Smooth muscle cell of the brain vasculature (primary cell): ENCODE data around the gene CLEC7A.

ENCODE experiments used
- DNase-seq: peaks from one replicate; pipeline ENCODE4 v3.0.0-alpha.2; 2012; ENCODE audit warnings: low read depth, low spot score

Gene CLEC7A

DNA sequence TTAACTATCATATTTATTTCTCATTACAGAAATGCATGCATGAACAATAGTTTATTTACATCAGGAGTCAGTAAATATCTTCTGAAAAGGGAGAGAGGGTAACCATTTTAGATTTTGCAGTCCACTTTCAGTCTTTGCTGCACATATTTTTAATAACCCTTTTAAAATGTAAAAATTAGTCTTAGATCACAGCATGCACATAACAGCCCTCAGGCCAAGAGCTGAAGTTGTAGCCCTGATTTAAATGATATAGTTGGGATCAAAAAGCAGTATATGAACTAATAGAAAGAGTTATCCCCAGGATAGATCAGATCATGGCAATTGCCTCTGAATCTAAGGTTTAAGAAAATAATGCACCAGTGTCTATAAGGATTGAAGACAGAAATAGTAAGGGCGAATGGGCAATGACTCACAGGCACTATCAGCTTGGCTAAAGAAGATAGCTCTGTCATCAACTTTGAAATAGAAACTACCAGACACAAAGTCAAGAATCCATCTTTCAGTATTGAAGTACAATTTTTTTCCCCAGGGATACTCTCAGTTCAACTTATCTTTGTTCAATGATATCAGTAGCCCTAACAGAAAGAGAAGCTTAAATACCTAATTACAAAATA is 13.1 kb upstream of the CLEC7A start:
- no peak for DNase-seq

DNA sequence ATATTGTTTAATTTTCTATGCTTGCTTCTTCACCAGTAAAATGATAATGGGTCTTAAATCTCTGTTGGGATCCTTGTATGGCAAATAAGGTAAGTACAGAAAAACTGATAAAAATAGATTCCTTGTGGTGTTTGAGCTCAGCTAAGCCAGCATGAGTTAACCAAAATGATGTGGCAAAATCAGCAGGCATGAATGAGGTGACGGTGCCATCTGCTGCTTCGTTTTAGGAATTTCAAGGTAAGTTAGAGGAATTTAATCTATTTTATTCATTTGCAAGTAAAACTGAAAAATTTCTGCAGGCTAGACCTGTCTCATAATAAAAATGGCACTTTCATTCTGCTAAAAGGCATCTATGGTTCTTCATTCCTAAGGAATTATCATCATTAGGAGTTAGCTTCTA is 10.0 kb upstream of the CLEC7A start:
- DNase-seq = peak; percentile 24

DNA sequence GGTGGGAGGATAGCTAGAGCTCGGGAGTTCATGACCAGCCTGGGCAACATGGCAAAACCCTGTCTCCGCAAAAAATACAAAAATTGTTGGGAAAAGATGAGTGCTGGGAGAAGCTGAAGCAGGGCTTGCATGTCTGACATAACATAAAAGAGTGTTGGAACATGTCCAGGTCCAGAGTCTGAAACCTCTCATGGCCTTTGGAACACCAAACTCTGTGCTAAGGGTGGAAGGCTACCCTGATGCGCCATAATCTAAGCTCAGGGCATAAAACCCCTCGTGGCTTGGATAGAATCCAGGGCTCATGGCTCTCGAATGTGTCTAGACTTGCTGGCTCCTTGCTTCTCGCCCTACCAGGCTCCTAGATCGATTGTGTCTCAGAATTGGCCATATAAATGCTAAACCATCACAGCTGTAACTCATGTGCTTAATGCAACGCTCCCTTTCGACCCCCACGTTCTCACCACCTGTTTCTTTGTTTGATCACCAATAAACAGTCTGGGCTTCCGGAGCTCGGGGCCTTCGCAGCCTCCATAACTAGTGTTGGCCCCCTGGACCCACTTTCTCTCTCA is 6.7 kb upstream of the CLEC7A start:
- DNase-seq = no peak

DNA sequence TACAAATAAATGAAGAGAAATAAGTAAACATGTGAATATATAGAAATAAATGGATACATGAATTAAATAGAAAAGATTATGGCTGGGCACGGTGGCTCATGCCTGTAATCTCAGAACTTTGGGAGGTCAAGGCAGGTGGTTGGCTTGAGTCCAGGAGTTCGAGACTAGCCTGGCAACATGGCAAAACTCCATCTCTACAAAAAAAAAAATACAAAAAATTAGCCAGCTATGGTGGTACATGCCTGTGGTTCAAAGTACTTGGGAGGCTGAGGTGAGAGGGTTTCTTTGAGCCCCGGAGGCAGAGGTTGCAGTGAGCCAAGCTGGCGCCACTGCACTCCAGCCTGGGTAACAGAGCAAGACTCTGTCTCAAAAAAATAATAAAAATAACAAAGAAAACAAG is 5.1 kb upstream of the CLEC7A start:
- DNase-seq = no peak

DNA sequence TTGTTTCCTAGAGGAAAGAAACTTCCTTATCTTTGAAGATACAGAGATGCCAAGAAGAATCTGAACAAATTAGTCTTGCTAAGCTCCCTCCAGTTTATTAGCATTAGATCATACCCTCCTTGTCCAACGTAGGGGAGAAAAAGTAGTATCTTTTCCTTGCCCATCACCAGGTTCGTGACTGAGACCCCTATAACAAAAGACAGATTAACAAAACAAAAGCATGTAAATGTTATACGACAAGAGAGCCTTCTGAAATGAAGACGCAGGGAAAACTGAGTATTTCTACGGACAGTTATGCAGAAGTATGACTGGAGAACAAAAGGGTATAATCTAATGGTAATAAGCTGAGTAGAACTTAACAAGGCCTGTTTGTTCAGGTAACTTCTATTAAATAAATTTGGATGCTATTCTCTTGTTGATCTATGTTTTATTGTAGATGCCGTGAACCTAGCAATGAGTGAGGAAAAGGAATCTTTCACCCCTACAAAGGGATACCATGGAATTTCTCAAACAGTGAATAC is 2.9 kb upstream of the CLEC7A start:
- DNase-seq = no peak

DNA sequence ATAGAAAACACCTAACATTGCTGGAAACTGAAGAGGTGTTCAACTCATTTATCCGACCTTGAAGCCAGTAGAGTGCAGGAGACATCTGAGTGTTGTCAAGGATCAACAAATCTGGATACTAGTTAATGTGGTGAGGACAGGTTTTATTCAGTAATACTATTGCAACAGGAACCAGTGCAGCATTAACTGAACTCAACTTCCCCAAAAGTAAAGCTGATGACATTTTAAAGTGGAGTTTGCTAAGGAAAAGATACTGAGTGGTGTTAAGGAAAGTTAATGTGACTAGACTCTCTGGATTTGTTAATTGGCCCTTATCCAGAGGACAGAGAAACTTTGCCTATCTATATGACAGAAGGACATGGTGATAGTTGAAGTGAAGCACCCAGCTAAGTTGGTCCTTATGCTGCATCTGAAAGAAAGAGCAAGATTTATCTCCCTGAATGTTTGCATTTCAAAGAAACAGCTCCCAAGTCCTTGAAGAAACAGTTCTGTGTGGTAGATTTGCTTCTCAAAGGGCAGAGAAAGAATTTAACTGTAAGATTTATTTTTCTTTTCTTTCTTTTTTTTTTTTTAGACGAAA is 1.2 kb upstream of the CLEC7A start:
- no peak for DNase-seq

DNA sequence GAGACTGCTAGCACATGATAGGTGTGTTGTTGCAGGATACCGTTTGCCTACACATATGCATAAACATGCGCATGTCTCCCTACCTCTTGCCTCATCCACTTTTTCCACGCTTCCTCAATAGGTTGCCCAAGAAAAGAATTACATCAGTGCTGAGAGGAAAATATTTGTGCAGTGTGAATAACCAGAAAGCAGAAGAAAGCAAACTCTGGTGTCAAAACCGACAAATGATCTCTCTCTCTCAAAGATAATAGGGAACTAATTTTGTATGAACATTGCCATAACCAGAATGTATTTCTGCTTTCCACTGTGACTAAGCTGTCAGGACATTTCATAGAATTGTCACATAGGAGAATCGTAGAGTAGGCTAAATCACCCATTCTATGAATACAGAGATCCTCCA is 1.3 kb downstream of the CLEC7A start:
- DNase-seq = no peak

DNA sequence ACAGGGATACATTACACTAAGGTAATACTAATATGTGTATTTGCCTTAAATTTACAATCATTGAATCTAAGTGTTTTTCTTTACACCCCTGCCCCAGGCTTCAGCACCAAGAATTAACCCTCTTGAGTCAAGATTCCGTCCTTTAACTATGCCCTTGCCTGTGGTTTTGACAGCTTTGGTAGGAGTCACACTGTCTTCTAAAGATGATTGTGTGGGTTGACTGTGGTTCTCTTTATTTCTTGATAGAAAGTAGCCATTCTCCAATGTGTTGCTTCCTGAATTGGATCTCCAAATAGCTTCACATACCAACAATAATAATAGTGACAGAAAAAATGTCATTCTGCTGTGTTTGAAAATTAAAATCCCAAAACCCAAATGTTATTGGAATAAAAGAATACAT is 3.6 kb downstream of the CLEC7A start:
- no peak for DNase-seq

DNA sequence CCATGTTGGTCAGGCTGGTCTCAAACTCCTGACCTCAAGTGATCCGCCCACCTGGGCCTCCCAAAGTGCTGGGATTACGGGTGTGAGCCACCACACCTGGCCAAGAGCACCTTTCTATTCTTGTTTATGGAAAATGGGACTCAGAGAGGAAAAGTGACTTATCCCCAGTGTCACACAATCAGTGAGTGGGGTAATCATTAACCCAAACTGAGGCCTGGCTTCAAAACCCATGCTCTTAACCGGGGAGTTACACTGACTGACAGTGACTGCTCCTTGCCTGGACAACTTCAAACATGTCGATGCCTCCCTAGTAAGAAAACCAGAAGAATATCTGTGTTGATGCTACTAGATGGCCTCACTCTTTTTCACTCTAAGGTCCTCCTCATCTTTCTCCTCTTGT is 7.3 kb downstream of the CLEC7A start:
- no peak for DNase-seq

DNA sequence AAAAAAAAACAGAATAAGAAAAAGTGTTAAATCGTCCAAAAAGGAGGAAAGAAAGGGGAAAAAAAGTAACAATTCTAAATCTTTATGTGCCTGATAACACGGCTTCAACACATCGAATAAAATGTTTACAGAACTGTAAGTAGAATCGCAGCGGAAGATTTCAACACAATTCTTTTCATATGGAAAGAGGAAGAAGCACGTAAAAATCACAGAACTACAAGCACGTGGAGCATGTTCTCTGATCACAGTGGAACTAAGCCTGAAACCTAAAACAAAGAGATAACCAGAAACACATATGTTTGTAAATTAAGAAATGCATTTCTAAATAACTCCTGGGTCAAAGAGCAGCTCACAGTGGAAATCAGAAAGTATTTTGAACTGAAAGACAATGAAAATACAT is 8.7 kb downstream of the CLEC7A start:
- DNase-seq = no peak

DNA sequence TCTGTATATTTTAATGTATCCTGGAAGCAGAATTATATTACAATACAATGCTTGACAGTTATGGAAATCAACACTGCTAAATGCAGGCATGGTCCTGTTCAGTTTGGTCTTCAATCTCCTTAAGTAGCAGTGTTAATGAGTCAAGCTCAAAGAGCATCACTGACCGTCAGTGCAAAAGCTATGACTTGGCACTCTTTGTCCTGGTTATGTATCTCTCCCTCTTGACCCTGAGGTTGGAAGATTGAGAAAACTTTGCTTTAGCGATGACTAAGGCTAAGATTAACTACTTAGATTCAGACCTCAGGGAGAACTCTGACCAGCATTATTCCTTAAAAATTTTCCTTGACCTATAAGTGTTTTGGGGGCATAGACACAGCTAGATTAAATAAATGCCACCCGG is 10.9 kb downstream of the CLEC7A start:
- no peak for DNase-seq

DNA sequence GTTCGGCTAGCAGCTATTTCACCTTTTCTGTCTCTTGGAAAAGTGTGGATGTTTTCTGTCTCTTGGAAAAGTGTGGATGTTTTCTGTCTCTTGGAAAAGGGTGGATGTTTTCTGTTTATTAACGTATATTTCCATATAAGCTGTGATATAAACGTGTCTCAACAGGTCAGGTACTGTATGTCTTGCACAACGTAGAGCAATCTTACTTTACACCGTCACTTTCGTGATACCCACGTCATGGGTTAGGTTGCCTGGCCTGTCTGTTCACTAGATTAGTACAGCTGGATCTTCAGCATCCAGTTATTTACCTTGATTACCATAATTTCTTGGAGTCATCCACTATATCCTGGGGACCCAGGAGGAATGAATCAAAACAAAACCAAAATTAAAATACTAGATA is 14.1 kb downstream of the CLEC7A start:
- DNase-seq = no peak

DNA sequence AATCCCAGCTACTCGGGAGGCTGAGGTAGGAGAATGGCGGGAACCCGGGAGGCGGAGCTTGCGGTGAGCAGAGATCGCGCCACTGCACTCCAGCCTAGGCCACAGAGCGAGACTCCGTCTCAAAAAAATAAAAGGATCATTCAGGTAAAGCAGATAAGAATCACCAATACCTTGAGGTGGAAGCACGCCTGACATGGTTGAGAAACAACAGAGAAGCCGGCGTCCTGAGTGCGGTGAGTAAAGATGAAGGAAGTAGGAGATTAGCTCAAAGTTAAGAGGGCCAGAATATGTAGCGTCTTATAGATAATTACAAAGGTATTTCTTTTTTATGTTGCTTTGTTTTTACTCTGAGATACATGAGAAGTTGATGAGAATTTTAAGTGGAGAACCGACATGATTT is 14.7 kb downstream of the CLEC7A start:
- no peak for DNase-seq

DNA sequence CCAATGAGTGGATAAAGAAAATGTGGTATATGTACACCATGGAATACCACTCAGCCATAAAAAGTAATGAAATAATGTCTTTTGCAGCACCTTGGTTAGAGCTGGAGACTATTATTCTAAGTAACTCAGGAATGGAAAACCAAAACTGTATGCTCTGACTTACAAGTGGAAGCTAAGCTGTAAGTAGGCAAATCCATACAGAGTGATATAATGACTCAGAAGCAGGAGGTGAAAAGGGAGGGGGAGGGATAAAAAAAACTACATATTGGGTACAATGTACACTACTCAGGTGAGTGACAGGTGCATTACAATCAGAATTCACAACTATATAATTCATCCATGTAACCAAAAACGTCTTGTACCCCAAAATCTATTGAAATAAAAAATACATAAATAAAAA is 16.1 kb downstream of the CLEC7A start:
- no peak for DNase-seq

DNA sequence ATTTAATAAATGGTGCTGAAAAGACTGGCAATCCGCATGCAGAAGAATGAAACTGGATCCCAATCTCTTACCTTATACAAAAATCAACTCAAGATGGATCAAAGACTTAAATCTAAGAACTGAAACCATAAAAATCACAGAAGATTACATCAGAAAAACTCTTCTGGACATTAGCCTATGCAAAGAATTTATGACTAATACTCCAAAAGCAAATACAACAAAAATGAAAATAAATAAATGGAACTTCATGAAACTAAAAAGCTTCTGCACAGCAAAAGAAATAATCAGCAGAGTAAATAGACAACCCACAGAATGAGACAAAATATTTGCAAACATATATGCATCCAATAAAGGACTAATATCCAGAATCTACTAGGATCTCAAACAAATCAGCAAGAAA is 16.9 kb downstream of the CLEC7A start:
- no peak for DNase-seq

DNA sequence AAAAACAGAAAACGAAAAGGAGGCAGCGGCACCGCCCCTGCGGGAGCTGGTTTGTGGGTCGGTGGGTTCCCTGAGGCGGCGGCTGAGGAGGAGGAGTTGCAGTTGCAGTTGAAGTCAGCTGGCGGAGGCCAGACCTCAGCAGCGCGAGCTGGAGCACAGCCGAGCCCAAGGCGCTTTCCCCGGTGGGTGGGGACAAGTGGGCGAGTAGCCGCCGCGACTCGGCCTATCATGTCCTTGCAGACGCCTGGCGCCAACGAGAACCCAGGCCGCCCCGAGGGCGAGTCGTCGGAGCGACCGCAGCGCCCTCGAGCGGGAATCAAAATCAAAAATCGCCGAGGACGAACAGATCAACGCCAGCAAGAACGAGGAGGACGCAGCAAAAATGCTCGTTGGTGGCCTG is 18.5 kb downstream of the CLEC7A start:
- DNase-seq = no peak

DNA sequence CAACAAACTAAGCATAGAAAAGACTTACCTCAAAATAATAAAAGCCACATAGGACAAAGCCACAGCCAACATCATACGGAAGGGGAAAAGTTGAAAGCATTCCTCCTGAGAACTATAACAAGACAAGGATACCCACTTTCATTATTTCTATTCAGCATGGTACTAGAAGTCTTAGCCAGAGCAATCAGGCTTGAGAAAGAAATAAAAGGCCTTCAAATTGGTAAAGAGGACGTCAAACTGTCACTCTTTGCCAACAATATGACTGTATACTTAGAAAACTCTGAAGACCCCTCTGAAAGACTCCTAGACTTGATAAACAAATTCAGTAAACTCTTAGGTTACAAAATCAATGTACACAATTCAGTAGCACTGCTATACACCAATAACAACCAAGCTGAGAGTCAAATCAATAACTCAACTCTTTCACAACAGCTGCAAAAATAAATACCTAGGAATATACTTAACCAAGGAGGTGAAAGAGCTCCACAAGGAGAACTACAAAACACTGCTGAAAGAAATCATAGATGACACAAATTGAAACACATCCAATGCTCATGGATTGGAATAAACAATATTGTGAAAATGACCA is 19.6 kb downstream of the CLEC7A start:
- no peak for DNase-seq

DNA sequence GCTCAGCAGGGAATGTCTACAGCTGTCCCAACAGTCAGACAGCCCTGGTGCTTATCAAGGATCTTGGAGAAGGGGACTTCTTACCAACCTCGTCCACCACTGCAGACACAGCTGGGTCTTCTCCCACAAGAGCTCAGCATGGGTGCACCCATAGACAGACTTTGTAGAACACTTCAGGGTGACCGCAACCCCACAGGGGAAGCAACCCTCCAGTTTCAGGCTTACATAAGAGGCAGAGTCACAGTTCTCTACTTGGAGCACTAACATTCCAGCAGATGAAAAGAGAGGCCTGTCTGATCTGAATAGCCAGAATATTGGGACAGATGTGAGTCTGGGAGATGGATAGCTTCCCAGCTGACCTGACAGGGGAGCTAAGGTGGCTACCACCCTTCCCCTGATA is 27.7 kb downstream of the CLEC7A start:
- no peak for DNase-seq

DNA sequence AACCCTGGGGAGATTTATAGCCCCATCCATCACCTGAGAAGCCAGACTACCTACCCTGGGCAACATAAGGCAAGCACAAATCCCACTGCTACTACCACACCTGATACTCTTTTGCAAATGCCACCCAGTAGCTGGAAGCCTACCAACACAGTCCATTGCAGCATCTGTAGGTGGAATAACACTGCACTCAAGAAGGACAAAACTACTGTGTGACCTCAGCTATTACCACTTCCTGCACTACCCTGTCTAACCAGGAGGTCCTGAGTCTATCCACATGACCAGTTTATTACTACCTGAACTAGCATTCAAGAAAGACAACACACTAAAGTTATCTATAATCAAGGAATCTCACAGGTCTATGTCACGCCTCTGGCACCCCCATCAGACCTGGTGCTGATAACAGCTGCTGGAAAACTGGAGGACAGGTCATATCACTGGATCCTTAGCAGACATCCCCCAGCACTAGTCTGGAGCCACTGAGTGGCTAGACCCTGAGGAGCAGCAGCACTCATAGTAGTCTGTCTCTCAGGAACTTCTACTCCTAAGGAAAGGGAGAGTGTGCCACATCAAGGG is 28.3 kb downstream of the CLEC7A start:
- no peak for DNase-seq

DNA sequence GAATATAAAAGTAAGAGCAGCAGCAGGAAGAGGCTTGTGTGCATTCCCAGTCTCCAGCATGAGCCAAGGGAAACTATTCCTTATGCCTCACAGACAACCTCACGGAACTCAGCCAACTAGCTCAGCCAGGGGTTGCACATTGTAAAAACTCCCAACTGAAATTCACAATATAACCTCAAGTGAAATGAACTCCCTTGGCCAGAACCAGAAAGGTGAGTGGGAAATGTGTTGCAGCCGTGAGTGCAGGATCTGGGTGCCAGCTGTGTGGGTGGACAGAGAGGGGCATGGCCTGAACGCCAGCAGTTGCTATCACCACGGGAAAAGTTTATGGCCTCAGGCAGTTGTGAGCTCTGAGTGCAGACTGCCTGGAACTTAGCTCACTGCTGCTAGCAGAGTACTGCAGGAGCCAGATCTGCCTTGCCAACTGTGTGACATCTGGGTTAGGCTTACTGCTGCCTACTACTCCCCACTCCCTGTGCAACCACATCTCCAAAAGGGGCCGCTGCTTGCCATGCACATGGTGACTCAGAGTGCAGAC is 28.9 kb downstream of the CLEC7A start:
- DNase-seq = no peak

DNA sequence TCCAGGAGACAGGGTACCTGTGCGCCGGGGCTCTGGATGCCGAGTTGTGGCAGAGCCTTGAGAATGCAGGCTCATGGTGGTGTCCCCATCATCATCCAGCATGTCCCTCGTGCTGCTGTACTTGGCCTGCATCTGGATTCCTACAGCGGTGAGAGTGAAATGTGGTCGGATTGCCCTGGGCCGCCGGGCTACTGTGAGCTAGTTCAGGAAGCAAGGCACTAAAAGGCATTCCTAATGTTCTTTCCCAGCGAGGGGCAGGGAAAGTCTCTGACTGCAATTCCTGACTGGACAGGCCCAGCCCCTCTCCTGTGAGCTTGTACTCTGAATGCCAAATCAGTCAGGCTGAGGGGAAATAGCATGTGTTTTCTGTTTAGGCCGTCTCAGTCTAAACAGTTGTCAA is 31.2 kb downstream of the CLEC7A start, which contains the start of gene CLEC1A:
Gene CLEC1A (minus strand): TSS at position 195 of the 400 bp plus-strand sequence. CDS start 63 bp downstream, at position 132.
- peak; percentile 26 for DNase-seq

DNA sequence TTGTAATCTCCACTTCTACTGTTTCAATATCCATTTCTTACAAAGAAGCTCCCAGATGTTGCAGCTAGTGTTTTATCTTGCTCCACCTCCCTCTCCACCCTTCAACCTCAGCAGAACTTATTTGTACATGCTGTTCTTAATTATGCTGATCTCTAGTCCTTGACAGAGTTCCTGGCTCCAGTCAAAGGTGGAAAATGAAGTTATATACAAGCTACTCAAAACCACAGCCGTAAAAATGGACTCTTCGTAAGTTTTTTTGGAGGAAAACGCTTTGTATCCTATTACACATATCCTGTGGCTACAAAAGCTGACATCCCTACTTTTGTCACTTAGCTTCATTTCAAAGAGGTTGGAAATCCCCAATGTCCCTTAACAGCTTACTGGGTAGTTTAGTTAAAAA is 32.5 kb downstream of the CLEC7A start:
- DNase-seq = no peak
